RCC 7860 (cell line): Measurements from ENCODE around the gene ATG7.
"Not testable (repeated sequence)": the region's sequence is repeated elsewhere in the genome, so short reads cannot be mapped to it uniquely, and the experiment has no call there.

Experiments
- DNase-seq: peaks from one replicate; pipeline ENCODE4 v3.0.0-alpha.2; 2015; ENCODE audit warnings: low spot score
- FAIRE-seq: peaks from 2 replicates; lab custom pipeline; 2012; peaks lifted over from hg19 to GRCh38; lab: Jason Lieb, UNC

ATG7 gene

DNA sequence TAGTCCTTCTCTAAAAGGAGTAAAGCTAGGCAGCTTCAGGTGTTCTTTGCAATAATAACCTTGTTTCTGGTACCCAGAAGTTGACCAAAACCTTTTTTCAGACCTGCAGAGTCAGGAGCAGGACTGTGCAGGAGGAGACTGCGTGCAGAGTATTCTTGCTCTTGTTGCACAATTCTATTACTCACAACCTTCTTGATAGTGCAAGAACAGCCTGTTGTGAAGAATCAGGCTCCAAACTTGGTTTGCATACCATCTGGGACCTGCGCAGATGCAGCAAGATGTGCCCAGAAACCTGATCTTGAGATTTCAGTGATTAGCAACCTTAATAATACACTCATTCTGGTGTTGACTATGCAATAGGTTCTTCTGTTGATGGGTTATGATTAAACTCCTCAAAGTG, 111.9 kb downstream of the ATG7 start:
- DNase-seq (no peak), FAIRE-seq (no peak)

DNA sequence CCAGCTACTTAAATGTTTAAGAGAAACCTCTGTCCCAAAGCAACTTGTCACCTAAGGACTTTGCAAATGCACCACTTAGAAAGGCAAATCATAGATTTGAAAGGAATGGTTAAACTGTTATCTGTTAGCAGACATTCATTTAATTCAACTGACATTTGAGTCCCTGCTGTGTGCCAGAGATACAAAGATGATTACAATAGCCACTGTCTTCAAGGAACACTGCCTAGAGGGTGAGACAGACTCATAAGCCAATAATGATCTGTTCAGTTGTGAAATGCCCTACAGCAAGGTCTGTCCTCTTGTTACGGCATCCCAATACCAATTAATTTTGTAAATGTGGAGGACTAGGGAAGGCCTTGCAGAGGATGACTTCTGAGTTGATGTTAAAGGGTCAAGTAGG, 113.1 kb downstream of the ATG7 start:
- FAIRE-seq (no peak), DNase-seq (peak; percentile 29)

DNA sequence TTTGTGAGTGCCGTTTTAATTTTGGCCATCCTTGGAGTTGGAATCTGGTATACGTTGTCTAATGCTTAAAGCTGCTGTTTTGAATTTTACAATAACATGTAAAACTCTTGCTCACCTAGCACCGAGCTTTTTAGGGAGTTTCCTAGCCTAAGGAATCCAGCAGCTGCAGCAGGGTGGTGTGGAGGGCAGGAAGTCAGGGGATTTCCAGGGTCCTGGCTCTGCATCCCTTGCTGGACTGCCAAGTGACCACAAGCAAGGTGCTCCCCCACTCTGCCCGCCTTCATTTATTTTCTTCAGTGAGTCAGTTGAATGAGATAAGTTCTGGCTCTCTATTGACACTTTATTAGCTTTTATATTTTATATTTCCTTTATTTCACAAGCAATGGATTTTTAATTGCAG, 113.7 kb downstream of the ATG7 start:
- peak; percentile 78 for DNase-seq
- FAIRE-seq, result peak; percentile 81

DNA sequence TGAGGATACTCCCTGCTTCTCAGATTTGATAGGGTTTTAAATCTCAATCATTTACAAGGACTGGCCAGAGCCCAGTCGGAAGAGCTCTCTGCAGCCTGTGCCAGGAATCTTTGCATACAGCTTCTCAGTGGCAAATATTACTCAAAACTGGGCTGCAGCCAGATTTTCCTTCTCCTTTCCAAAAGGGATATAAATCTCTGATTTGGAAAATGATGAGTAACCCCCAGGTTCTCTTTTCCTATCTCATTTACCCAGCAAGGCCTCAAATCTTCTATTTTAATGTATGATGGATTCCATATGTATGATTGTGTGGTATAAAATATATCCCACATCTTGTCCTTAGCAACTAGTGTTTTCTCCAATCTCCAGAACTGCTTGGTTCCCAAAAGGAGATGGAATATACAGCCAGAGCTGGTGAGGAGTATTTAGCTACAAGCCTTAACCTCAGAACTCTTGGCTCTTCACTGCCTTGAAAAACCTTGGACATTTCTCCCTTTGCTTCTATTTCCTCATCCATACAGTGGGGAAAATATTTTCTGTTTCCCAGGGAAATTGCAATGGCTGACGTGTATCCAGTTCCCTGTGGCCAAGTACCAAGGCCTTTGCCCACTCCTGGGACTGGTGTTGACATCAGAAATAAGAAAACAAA, 114.4 kb downstream of the ATG7 start:
- DNase-seq (no peak), FAIRE-seq (no peak)

DNA sequence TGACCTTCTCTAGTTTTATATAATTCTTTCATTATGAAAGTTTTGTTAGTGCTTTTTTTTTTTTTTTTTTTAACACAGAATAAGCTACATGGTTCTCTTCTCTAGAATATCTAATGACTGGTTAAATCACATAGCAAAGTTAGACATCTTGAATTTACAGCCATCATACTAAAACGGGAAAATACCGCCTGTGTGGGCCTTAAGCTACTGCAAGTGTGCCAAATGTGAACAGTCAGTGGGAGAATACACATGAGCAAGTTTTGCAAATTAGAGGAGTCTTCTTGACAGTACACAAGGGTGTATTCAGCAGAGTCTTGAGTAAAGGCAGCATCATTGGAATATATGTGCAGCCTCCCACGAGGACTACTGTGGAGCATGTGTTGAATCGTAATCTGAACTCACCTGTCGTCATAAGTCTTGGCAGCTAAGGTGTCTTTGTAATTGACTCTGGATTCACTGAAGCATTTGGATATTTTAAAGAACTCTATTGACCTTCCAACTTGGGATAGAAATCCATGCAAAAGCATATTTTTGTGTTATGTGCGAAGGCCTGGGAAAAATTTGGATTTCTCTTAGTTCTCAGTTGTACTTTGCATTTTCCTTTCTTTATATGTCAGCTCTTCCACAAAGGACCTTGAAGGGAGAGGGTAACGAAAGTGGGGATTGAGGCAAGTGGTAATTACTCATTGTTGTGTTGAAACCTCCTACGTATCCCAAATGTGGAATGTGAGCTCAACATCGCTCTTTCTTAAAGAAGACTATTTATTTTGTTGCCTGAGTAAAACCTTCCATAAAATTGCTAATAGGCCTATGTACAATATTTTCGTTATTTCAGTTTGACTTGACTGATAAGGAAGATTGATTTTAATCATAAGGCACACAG, 117.4 kb downstream of the ATG7 start:
- no peak for DNase-seq
- FAIRE-seq, result no peak

DNA sequence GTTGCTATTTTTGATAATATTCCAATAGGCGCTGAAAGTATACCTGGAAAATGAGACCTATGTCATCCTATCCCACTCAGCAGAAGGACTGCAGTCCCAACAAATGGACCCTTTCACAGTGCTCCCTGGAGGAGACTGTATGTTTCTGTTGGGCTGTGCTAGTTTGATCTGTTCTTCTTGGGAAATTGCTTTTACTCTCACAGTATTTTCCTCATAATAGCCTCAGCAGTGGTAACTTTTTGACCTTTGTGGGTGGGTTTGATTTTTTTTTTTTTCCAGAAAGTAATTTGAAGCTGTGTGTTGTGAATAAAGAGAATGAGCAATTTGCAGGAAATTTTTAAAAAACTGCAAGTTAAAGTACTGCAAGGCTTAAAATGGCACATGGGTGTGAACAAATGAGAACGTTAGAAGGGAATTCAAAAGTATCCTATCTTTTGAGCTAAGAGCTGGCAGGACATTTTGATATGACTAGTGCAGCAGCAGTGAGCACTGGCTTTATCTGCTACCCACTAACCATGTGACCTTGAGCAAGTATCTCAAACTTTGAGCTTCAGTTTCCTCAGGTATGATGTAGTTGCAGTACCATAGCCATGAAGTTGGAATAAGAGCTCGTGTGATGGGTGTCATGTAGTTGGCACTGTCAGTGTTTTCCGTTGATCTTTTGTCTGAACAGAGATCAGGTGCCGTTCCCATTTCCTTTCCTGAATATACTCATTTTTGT, 118.4 kb downstream of the ATG7 start:
- DNase-seq (peak; percentile 15), FAIRE-seq (no peak)

DNA sequence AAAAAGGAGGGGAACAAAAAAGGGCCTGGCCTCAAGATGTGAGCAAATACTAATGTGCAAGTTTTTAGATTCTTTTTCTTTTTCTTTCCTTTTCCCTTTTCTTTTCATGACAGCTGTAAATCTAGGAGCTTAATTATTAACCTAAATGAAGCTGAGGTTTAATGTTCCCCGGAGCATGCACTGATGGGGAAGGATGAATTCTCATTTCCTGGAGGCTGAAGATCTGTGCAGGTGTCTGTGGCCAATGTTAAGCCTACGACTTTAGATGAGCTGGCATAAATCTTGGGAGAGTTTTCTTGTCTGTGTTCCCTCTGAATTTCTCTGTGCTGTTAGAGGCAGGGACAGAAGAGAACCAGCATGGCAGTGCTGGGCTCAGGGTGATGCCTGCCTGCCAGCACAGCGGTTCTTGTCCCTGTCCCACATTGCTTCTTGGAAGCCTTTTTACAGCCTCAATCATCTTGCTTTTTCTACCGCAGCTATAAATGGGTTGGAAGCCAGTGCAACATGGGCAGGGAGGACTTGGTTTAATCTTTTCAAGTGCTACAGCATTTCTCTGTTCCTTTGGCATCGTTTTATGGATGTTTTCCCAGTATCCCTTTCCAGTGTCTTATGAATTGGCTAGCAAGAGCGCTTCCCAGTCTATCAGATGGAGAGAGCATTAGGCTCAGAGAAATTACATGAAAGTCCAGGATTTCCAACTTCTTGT, 119.1 kb downstream of the ATG7 start:
- peak; percentile 90 for FAIRE-seq
- peak; percentile 60 for DNase-seq

DNA sequence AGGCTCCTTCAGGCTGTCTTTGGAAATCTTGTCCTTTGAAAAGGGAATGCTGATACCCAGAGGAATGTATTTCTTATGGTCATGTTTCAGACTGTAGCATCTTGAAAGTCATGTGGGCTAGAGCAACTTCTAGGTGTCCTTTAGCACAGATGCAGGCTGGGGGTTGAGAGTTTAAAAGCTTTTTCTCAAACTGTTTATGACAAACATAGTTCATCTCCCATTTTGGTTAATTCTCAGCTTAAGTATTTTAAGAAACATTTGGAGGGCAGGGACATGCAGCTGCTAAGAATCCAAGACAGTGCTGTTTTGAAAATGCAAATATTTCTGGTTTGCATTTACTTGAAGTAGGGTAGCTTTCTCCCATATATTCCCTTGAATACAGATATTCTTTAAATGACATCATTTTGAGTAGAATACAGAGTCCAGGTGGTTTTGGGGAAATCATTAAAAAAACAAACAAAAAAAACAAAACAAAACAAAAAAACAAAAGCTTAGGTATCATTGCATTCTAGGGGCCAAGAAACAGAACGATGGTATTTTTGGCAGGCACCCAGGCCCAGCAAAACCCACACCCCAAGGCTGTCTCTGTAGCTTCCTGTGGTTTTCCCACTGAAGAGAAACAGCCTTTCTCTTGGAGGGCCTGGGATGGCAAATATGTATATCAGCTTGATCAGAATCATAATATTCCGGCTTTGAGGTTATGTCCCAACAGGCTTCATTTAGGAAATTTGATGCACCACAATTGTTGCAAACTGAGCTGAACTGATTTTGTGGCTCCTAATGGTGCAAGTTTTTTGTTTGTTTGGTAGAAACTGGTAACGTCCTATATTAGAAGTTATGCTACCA, 120.0 kb downstream of the ATG7 start:
- peak; percentile 16 for DNase-seq
- peak; percentile 56 for FAIRE-seq

DNA sequence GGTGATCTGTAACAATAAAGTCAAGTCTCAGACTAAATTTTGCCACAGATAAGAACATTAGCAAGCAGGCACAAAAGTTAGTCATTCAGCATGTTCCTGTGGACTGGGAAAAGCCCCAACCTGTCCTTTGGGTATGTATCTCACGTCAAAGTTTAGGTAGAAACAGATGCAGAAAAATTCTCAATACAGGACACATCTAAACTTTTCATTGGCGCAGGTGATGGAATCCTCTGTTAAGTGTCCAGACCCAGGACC, 120.6 kb downstream of the ATG7 start:
- FAIRE-seq, result no peak

DNA sequence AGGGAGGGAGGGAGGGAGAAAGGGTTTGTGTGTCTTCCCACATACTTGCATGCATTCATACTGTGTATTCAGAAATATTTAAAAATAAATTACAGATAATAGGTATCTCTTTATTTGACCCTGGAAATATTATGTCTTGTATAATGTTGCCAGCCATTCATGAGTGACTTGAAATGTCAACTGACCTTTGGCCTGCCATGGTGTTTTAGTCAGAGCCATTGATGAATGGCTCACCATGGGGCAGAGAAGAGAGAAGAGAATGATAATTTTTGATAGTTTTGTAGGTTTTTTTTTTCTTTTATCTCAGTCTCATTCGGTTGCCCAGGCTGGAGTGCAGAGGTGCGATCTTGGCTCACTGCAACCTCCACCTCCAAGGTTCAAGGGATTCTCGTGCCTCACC, 121.2 kb downstream of the ATG7 start:
- DNase-seq (no peak), FAIRE-seq (no peak)

More for the DNA sequence above, 120.6 kb downstream of the ATG7 start:
- DNase-seq, result no peak

DNA sequence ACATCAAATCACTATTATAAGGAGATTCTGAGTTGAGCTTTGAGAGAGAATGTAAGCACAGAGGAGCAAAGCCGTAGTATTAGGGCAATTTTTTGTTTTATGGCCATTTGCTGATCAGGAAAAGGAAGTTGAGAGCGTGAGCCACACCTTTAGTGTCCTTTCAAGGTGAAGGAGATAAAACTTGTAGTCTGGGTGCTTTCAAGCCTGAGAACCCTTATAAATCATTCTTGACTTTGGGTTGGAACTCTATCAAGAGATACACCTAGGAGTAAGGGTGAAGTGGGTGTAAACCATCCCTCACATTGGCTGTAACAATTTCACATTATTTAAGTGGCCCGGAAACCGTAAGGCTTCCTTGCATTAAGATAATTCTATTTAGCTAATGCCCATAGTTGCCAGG, 122.2 kb downstream of the ATG7 start:
- FAIRE-seq, result no peak
- no peak for DNase-seq

DNA sequence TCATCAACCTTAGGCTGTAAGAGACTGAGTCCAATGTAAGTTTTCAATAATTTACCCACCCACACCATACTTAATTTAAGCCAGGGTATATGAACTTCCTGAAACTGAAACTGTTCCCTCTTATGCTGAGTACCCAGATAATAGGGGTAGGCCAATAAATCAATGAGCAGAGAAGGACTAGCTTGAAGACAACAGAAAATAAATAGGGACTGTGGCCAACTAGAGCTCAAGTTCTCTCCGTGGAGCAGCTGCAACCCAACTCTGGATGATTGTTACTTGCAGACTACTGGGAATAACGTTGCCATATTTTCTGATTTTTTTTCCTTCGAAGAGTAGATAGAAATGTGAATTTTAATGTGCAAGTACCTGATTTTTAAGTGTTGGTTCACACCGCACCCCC, 128.0 kb downstream of the ATG7 start:
- FAIRE-seq, result no peak
- DNase-seq, result no peak

DNA sequence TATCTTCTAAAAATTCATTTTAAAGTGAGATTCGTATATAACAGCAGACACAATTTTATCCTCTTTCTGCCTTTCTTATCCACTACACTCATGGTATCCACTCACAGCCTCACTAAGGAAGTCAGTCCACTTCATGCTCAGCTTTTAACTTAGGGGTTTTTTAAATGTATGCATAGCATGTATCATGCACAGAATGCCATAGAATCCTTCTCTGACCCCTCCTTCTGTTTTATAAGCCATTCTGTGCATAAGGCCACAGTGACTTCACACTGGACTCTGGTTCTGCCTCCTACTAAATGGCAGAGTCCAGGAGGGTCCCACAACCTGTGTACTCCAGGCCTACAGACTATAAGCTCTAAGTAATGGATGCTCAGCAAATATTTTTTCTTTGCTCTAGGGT, 129.2 kb downstream of the ATG7 start:
- FAIRE-seq (no peak), DNase-seq (no peak)

DNA sequence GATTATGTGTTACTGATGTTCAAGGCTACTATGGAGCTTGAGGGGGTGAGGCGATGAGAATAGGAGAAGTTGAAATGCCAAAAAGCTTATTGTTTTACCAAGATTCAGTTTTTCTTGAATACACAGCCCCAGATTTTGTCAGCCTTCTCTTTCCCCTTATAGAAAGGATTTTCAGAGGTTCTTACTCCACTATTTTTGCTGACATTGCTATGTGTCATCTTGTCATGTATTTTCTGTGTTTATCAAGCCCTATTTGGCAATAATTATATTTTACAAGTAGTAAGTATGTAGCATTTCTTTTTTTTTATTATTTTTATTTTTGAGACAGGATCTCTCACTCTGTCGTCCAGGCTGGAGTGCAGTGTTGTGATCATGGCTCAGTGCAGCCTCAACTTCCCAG, 133.1 kb downstream of the ATG7 start:
- FAIRE-seq (no peak), DNase-seq (no peak)

DNA sequence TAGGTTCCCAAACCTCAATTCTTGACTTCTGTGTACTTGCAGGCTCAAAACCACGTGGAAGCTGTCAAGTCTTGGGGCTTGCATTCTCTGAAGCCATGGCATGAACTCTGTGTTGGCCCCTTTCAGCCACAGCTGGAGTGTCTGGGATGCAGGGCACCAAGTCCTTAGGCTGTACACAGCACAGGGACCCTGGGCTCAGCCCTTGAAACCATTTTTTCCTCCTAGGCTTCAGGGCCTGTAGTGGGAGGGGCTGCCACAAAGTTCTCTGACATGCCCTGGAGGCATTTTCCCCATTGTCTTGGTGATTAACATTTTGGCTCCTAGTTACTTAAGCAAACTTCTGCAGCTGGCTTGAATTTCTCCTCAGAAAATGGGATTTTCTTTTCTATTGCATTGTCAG, 135.4 kb downstream of the ATG7 start:
- FAIRE-seq (no peak), DNase-seq (no peak)

DNA sequence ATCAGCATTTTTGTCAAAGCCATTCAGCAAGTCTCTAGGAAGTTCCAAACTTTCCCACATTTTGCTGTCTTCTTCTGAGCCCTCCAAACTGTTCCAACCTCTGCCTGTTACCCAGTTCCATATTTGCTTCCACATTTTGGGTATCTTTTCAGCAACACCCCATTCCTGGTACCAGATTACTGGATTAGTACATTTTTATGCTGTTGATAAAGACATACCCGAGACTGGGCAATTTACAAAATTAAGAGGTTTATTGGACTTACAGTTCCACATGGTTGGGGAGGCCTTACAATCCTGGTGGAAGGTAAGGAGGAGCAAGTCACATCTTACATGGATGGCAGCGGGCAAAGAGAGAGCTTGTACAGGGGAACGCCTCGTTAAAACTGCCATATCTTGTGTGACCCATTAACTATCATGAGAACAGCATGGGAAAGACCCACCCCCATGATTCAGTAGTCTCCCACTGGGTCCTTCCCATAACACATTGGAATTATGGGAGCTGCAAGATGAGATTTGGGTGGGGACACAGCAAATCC, 136.2 kb downstream of the ATG7 start:
- DNase-seq, FAIRE-seq: not testable (repeated sequence)

DNA sequence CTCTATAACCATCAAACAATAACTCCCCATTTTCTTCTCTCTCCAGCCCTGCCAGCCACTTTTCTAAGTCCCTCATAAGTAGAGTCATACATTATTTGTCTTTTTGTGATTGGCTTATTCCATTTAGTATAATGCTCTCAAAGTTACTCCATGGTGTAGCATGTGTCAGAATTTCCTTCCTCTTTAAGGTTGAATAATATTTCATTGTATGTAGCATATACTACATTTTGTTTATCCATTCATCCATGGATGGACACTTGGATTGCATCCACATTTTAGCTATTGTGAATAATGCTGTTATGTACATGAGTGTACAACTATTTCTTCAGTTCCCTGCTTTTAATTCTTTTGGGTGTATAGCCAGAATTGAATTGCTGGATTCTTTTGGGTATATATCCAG, 138.4 kb downstream of the ATG7 start:
- FAIRE-seq (no peak), DNase-seq (no peak)

DNA sequence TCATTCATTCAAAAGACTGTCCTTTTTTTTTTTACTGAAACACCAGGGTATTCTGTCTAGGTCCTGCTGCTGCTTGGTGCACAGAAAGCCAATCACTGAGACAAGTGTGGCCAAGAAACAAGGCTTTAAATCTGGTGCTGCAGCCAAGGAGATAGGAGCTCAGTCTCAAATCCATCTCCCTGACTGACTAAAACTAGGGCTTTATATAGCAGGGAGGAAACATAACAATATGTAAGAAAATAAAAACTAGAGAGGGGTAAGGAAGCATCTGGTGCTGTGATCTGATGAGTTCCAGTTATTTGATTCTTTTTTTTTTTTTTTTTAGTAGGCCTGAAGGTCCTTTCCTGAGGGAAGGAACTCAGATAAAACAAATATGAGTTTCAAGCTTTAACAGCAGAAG, 139.8 kb downstream of the ATG7 start:
- DNase-seq (no peak), FAIRE-seq (no peak)

DNA sequence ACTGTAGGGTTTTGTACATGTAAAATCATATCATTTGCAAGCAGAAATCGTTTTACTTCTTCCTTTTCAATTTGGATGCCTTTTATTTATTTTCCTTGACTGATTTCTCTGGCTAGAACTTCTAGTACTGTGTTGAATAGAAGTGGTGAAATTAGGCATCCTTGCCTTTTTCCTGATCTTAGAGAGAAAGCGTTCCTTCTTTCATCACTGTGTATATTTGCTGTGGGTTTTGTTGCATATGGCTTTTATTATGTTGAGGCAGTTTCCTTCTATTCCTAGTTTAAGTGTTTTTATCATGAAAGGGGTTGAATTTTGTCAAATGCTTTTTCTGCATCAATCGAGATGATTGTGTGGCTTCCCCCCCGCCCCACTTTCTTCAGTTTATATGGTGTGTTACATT, 140.9 kb downstream of the ATG7 start:
- FAIRE-seq, result no peak
- DNase-seq, result no peak

DNA sequence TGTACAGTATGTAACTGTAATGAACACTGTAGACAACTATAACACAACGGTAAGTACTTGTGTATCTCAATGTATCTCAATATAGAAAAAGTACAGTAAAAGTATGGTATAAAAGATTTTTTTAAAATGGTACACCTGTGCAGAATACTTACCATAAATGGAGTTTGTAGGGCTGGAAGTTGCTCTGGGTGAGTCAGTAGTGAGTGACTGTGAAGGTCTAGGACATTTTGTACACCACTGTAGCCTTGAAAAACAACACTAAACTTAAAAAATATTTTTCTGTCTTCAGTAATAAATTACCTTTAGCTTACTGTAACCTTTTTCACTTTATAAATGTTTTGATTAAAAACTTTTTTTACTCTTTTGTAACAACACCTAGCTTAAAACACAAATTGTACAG, 142.9 kb downstream of the ATG7 start:
- FAIRE-seq, result no peak
- DNase-seq, result no peak
